NCI-H1048 (cell line): Measurements from ENCODE around the gene ZDHHC6.
"Not testable (repeated sequence)": the region's sequence is repeated elsewhere in the genome, so short reads cannot be mapped to it uniquely, and the experiment has no call there.

Source experiments
- DNase-seq: peaks from one replicate; lab custom pipeline; 2025; lab: John Stamatoyannopoulos, UW

The ZDHHC6 gene

DNA sequence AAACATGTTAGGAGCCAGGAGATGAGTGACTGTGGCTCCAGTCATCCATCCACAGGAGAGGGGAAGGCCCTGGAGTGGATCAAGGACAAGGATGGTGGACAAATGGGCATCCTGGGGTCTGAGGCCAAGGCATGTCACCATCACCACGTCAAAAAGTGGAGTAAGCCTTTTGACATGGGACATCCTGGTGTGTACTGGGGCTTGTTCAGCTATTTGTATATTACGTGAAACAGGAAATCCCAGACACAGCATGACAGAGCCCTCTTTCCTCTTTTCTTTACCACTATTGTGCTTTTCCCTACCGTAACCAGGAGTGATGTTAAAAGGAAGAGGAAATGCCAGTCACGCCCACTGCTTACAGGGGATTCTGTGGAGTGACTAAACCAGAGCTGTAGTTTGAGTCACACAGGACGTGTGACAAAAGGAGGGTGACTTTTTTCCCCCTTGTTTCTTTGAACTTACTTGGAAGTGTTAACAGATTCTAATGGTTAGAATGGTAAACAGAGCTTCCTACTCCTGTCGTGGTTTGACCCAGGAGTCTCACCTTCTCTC is 57.4 kb downstream of the ZDHHC6 start:
- DNase-seq = no peak

DNA sequence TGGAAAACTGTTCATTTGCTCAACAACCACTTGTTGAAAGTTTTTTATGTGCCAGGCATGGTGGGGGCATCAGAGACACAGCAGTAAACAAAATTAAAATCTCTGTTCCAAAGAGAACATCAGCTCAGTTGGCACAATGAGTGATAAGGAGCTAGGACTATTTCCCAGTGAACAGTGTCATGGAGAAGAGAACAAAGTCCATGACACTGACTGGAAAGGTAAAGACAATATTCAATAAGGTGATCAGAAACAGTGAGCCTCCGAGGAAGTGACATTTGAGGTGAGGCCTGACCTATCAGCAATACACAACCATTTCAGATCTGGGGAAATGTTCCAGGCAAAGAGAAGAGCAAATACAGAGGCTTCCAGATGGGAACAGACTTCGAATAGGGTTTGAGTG is 58.2 kb downstream of the ZDHHC6 start:
- DNase-seq = no peak

DNA sequence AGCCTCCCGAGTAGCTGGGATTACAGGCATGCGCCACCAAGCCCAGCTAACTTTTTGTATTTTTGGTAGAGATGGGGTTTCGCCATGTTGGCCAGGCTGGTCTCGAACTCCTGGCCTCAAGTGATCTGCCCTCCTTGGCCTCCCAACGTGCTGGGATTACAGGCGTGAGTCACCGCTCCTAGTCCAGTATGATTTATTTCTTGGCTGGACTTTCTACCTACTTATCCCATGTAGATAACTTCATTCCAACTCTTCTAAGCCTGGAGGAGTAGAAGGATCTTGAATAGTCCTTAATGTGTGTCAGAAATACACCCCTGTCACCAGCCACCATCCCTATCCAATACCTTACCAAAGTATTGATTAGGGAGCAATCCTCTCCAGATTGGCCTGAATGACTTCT is 58.7 kb downstream of the ZDHHC6 start:
- DNase-seq = not testable (repeated sequence)

DNA sequence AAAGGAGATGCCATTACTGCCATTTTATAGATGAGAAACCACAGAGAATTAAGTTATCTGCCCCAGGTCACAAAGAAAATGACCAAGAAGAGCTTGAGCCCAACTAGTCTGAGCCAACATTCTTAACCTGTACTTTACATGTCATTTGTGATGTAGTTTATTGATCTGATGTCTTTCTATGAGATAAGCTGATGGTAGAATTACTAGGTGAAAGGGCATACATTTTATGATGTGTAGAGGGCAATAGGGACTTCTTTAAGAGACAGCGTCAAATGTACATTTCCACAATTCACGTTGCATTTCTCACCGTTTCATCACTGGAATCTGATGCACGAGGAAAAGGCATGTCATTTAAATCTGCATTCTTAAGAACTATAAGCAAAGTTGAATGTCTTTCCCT is 61.5 kb downstream of the ZDHHC6 start:
- no peak for DNase-seq

DNA sequence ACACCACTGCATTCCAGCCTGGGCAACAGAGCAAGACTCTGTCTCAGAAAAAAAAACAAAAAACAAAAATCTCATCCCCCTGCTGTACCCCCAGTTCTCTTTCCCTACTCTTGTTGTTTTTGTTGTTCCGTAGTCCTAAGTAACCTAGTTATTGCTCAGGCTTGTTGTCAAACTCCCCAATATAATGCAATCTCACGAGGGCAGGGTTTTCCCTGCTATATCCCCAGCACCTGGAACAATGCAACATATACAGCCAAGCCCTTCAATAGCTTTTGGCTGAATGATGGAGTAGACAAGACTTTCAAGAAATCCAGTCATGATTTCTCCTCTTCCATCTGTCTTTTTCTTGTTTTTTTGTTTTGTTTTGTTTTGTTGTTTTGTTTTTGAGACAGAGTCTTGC is 62.6 kb downstream of the ZDHHC6 start:
- DNase-seq = no peak

DNA sequence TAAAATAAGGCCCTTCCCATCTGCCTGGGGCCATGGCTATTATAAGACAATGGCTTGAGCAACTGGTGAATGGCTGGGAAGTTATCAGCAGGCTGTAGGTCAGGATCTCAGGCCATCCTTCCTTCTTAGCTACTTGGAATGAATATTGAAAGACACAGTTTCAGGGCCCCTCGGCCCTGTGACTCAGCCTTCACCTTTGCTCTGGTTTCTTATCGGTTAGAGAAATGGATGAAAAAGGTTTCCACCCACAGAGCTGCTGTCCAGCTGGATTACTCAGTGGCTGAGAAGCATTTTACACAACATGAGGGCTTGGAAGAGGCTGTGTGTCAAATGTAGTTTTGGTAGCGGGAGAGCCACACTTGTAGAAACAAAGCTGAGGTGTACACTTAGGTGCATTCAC is 63.4 kb downstream of the ZDHHC6 start:
- no peak for DNase-seq

DNA sequence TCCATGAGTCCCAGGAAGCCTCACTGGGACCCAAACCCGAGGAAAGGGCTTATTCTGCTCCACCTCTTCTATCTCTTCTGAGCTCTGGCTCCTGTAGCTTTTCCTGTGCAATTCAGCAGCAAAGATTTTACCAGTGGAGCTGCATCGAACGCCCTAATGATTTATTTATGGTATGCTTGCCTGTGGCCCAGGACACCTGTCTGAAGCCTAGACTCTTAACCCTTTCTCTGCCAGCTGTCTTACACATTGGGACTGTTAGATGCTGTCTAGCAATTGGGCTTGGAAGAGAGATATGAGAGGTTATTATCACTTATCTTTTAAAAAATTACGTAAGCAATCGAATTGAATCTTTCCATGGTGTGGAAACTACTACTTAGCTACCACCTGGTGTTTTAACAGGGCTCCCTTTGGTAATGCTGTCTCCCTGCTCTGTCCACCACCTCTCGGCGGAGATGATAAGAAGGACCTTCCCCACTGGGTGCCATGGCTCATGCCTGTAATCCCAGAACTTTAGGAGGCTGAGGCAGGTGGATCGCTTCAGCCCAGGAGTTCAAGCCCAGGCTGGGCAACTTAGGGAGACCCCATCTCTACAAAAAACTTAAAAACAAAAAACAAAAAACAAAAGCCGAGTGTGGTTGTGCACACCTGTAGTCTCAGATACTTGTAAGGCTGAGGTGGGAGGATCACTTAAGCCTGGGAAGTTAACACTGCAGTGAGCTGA is 64.0 kb downstream of the ZDHHC6 start:
- no peak for DNase-seq
